GM18505 (cell line): ENCODE measurements around the gene ALOX15.

Experiments used
- ATAC-seq: cut with Tn5 transposase; IDR thresholded peaks from one replicate; pipeline ENCODE4 v1.9.1; 2021; ENCODE audit not compliant: unreplicated experiment
- POLR2A ChIP-seq: IDR thresholded peaks from 4 replicates; pipeline ENCODE4 v1.6.1; 2011; ENCODE audit warnings: borderline replicate concordance; ENCODE audit not compliant: insufficient read depth, insufficient read length; ENCODE audit errors: extremely low read depth

The ALOX15 gene

GRCh38 chr17:4588391-4588790 lies 53.1 kb downstream of the ALOX15 start:
- no peak for ATAC-seq
- TF ChIP-seq POLR2A: no peak

- no peak for ATAC-seq
- TF ChIP-seq POLR2A: no peak
Measured at GRCh38 chr17:4587803-4588202, 53.7 kb downstream of the ALOX15 start.

- no peak for ATAC-seq
- TF ChIP-seq POLR2A: no peak
Measured at GRCh38 chr17:4587195-4587594, 54.3 kb downstream of the ALOX15 start.

- no peak for ATAC-seq
- TF ChIP-seq POLR2A: no peak
Measured at GRCh38 chr17:4586043-4586442, 55.4 kb downstream of the ALOX15 start.

- ATAC-seq: no peak
- no peak for TF ChIP-seq POLR2A
Measured at GRCh38 chr17:4585638-4585994, 55.9 kb downstream of the ALOX15 start.

- TF ChIP-seq POLR2A: no peak
- no peak for ATAC-seq
Measured at GRCh38 chr17:4584917-4585637, 56.4 kb downstream of the ALOX15 start.

- ATAC-seq: no peak
- TF ChIP-seq POLR2A: no peak
Measured at GRCh38 chr17:4584101-4584916, 57.2 kb downstream of the ALOX15 start, which contains the start of gene SMTNL2. Gene SMTNL2 (plus strand): TSS chr17:4584529. CDS start chr17:4584606, 77 bp downstream.

GRCh38 chr17:4583782-4584100 lies 57.7 kb downstream of the ALOX15 start:
- ATAC-seq: no peak
- no peak for TF ChIP-seq POLR2A

- no peak for TF ChIP-seq POLR2A
- ATAC-seq: no peak
Measured at GRCh38 chr17:4583206-4583605, 58.3 kb downstream of the ALOX15 start.

- ATAC-seq: no peak
Measured at GRCh38 chr17:4582691-4583090, 58.8 kb downstream of the ALOX15 start.

GRCh38 chr17:4582101-4582501 lies 59.4 kb downstream of the ALOX15 start:
- no peak for TF ChIP-seq POLR2A

More at GRCh38 chr17:4582691-4583090, 58.8 kb downstream of the ALOX15 start:
- TF ChIP-seq POLR2A: no peak

More at GRCh38 chr17:4582101-4582501, 59.4 kb downstream of the ALOX15 start:
- ATAC-seq: no peak
